Measurements from ENCODE around the gene SP2. TPM values are rescaled to one million over a fixed set of nuclear protein-coding genes. Genes with fewer than 3 reads are reported as not detected.

Gene SP2
- total RNA-seq, 1 experiment from 2014 or later: 22.2 TPM

GRCh38 chr17:47948706-47949196 lies 52.7 kb downstream of the SP2 start:
- H3K4me1 ChIP-seq (ENCODE audit: control insufficient read depth in 1 of 2, insufficient read depth in 2 of 2, low read length in 2 of 2): peaks cover 27 to 46% of the 10 kb centered on the region in 2 experiments
- peaks cover 3% of the 10 kb centered on the region; the same call in 1 of the 2 replicates for H3K79me2 ChIP-seq (ENCODE audit: insufficient read depth, low read length)
- H3K9me3 ChIP-seq (ENCODE audit: control insufficient read depth in 1 of 2, insufficient read depth in 1 of 2, low read depth in 1 of 2, low read length in 2 of 2): no peaks in the 10 kb centered on the region
- peak overlapping the region; percentile 71 for H3K4me2 ChIP-seq (ENCODE audit: low read length)
- no peaks in the 10 kb centered on the region for H4K20me1 ChIP-seq (ENCODE audit: insufficient read depth)
- intact Hi-C loops (cut with micrococcal nuclease): loop anchor here (1.0 kb wide), 2 partner anchors 22 to 70 kb away; no protein-coding TSS in a partner anchor
- no peaks in the 10 kb centered on the region for H3K27me3 ChIP-seq (ENCODE audit: insufficient read depth, low read length)
- DNase-seq (ENCODE audit: low read depth, low spot score): no peak
- POLR2A ChIA-PET: interaction anchor here (1.5 to 4.3 kb wide), 2 partner anchors 22 to 101 kb away, joined by 3 to 20 read pairs; partner anchors contain the start of gene CDK5RAP3
- H3K36me3 ChIP-seq (ENCODE audit: control insufficient read depth in 1 of 2, insufficient read depth in 2 of 2, low read length in 2 of 2): peaks cover 8 to 12% of the 10 kb centered on the region in 2 experiments; a peak in 3 of 4 replicates
- no peaks in the 10 kb centered on the region for H3K9me2 ChIP-seq (ENCODE audit: insufficient read depth)
- no peak overlapping the region for H2AFZ ChIP-seq (ENCODE audit: low read depth, low read length, poor library complexity, severe bottlenecking)
- BruUV-seq (replicated peaks): no TSS peak
- CTCF ChIA-PET: interaction anchor here (2.1 to 5.1 kb wide), 7 partner anchors 7 to 108 kb away, joined by 6 to 83 read pairs (median 14); partner anchors contain the start of genes CDK5RAP3, PNPO, PRR15L and SCRN2
- peak overlapping the region; percentile 67 for H3K27ac ChIP-seq (ENCODE audit: low read depth, low read length)
- RAD21 ChIA-PET (ENCODE audit: low non-redundant PET in 1 of 2, low total read pairs in 2 of 2, uncharacterized antibody in 2 of 2, unreplicated experiment in 2 of 2): interaction anchor here (1.0 to 2.0 kb wide), 2 partner anchors 22 to 69 kb away, joined by 6 to 9 read pairs; partner anchors contain the start of gene CDK5RAP3 (in 1 of the 2)
- ATAC-seq: peak; percentile 48
- H3K4me3 ChIP-seq (replicated peaks in 1 of 2; ENCODE audit: low read depth in 1 of 2, low read length in 2 of 2): peak overlapping the region in 1 of 2 experiments; percentile 40; a peak in 1 of 4 replicates
- TF ChIP-seq MAX (IDR thresholded peaks at IDR 0.05) (peak; percentile 53), POLR2AphosphoS5 (IDR thresholded peaks at IDR 0.05; ENCODE audit: low read depth, low read length) (no peak)
- peak overlapping the region; percentile 55 for H3K9ac ChIP-seq (ENCODE audit: low read length)

GRCh38 chr17:47949197-47949759 lies 53.2 kb downstream of the SP2 start:
- intact Hi-C loops (cut with micrococcal nuclease): loop anchor here (1.0 kb wide), 2 partner anchors 21 to 69 kb away; no protein-coding TSS in a partner anchor
- BruUV-seq (replicated peaks): no TSS peak
- ChIA-PET RAD21 (ENCODE audit: low non-redundant PET in 1 of 2, low total read pairs in 2 of 2, uncharacterized antibody in 2 of 2, unreplicated experiment in 2 of 2) (interaction anchor here (1.0 to 2.0 kb wide), 2 partner anchors 21 to 68 kb away, joined by 6 to 9 read pairs; partner anchors contain the start of gene CDK5RAP3 (in 1 of the 2)), CTCF (interaction anchor here (1.2 to 5.1 kb wide), 8 partner anchors 8 to 109 kb away, joined by 3 to 83 read pairs (median 12); partner anchors contain the start of genes CDK5RAP3, PNPO, PRR15L and SCRN2), POLR2A (interaction anchor here (1.5 to 4.3 kb wide), 2 partner anchors 22 to 100 kb away, joined by 3 to 20 read pairs; partner anchors contain the start of gene CDK5RAP3)
- Histone ChIP-seq H3K36me3 (ENCODE audit: control insufficient read depth in 1 of 2, insufficient read depth in 2 of 2, low read length in 2 of 2) (peaks cover 7 to 12% of the 10 kb centered on the region in 2 experiments; a peak in 3 of 4 replicates), H2AFZ (ENCODE audit: low read depth, low read length, poor library complexity, severe bottlenecking) (no peak overlapping the region), H3K79me2 (ENCODE audit: insufficient read depth, low read length) (peaks cover 3% of the 10 kb centered on the region; the same call in 1 of the 2 replicates), H4K20me1 (ENCODE audit: insufficient read depth) (no peaks in the 10 kb centered on the region), H3K27me3 (ENCODE audit: insufficient read depth, low read length) (no peaks in the 10 kb centered on the region), H3K4me2 (ENCODE audit: low read length) (peak overlapping the region; percentile 71), H3K9ac (ENCODE audit: low read length) (peak overlapping the region; percentile 55), H3K4me3 (replicated peaks in 1 of 2; ENCODE audit: low read depth in 1 of 2, low read length in 2 of 2) (peak overlapping the region; percentile 29 to 40), H3K9me3 (ENCODE audit: control insufficient read depth in 1 of 2, insufficient read depth in 1 of 2, low read depth in 1 of 2, low read length in 2 of 2) (no peaks in the 10 kb centered on the region), H3K9me2 (ENCODE audit: insufficient read depth) (no peaks in the 10 kb centered on the region), H3K4me1 (ENCODE audit: control insufficient read depth in 1 of 2, insufficient read depth in 2 of 2, low read length in 2 of 2) (peaks cover 30 to 51% of the 10 kb centered on the region in 2 experiments), H3K27ac (ENCODE audit: low read depth, low read length) (peak overlapping the region; percentile 67)
- ATAC-seq: peak; percentile 81
- DNase-seq (ENCODE audit: low read depth, low spot score): peak; percentile 67
- TF ChIP-seq CBX3 (IDR thresholded peaks at IDR 0.05; ENCODE audit: low read depth) (no peak), MAX (IDR thresholded peaks at IDR 0.05) (no peak), ATF3 (IDR thresholded peaks at IDR 0.05) (no peak), JUND (IDR thresholded peaks at IDR 0.05) (no peak), SRF (IDR thresholded peaks at IDR 0.05; ENCODE audit: low read depth) (no peak), TCF7L2 (IDR thresholded peaks at IDR 0.05; ENCODE audit: borderline replicate concordance, extremely low read depth, insufficient read depth, insufficient read length) (no peak), POLR2AphosphoS5 (IDR thresholded peaks at IDR 0.05; ENCODE audit: low read depth, low read length) (no peak), ZNF274 (IDR thresholded peaks at IDR 0.05; ENCODE audit: low read depth, low read length) (no peak), POLR2A (IDR thresholded peaks at IDR 0.05; ENCODE audit: borderline replicate concordance, extremely low read depth, insufficient read depth, insufficient read length) (no peak), CTCF (IDR thresholded peaks at IDR 0.05 in 2 of 3, conservative IDR thresholded peaks at IDR 0.05 in 1 of 3; ENCODE audit: borderline replicate concordance in 1 of 3, insufficient read depth in 1 of 3, low read depth in 2 of 3, low read length in 2 of 3) (peak; percentile 96 to 99 (median 98)), RAD21 (IDR thresholded peaks at IDR 0.05; ENCODE audit: low read depth) (peak; percentile 97), ELF1 (IDR thresholded peaks at IDR 0.05; ENCODE audit: borderline replicate concordance, low read depth) (no peak)
